SK-N-SH (cell line): ENCODE data around the gene SREK1IP1. TPM values are rescaled to one million over a fixed set of nuclear protein-coding genes. Genes with fewer than 3 reads are reported as not detected.

Source experiments
- CTCF ChIA-PET: fragments of 300-600, 350-600 bp; formaldehyde crosslinking; extraction: SDS; loops from one replicate; lab custom pipeline; 2021; lab: Yijun Ruan, JAX
- POLR2A ChIA-PET: fragments of 350-600 bp; sonication (Branson Sonifier 250); formaldehyde crosslinking; extraction: SDS; loops from one replicate; lab custom pipeline; 2020; ENCODE audit warnings: antibody characterized with exemption, inconsistent platforms; lab: Yijun Ruan, JAX
- DNase-seq: peaks from one replicate; pipeline ENCODE4 v3.0.0; 2012
- H2AFZ ChIP-seq: fragments of 200-600 bp; sonication (generic); 2 replicates; pipeline ENCODE4 v1.8.1; 2016; ENCODE audit warnings: antibody characterized with exemption, mild to moderate bottlenecking, low read depth
- H3F3A ChIP-seq: fragments of 200-600 bp; sonication (generic); replicated peaks from 2 replicates; pipeline ENCODE3; 2016; ENCODE audit warnings: antibody characterized with exemption, mild to moderate bottlenecking; ENCODE audit not compliant: insufficient read depth
- H3K27ac ChIP-seq, 2 experiments: fragments of 200-500 bp in 1 of 2; fragments of 200-600 bp in 1 of 2; sonication (Bioruptor generic) in 1 of 2; sonication (generic), shearing (Covaris generic) in 1 of 2; 2 replicates each; pipeline versions ENCODE4 v1.5.1 to v1.6.1; 2014 to 2016; ENCODE audit warnings: low read depth in 2 of 2, inconsistent platforms in 1 of 2, low read length in 1 of 2, mild to moderate bottlenecking in 1 of 2, mixed read lengths in 1 of 2
- H3K27me3 ChIP-seq: fragments of 200-600 bp; sonication (generic), shearing (Covaris generic); 2 replicates; pipeline ENCODE4 v1.6.1; 2016; ENCODE audit warnings: mixed run types; ENCODE audit not compliant: insufficient read depth
- H3K36me3 ChIP-seq, 2 experiments: fragments of 200-500 bp in 1 of 2; fragments of 200-600 bp in 1 of 2; sonication (Bioruptor generic) in 1 of 2; sonication (generic) in 1 of 2; replicated peaks in 1 of 2; 2 replicates each; pipeline versions ENCODE3 to v1.5.1; 2014 to 2016; ENCODE audit warnings: low read length in 1 of 2, mild to moderate bottlenecking in 1 of 2; ENCODE audit not compliant: insufficient read depth in 2 of 2, control insufficient read depth in 1 of 2
- H3K4me1 ChIP-seq, 2 experiments: fragments of 200-500 bp in 1 of 2; fragments of 200-600 bp in 1 of 2; sonication (Bioruptor generic) in 1 of 2; sonication (generic), shearing (Covaris generic) in 1 of 2; 2 replicates each; pipeline versions ENCODE4 v1.5.1 to v1.6.1; 2014 to 2016; ENCODE audit warnings: low read depth in 1 of 2, low read length in 1 of 2, mixed run types in 1 of 2; ENCODE audit not compliant: insufficient read depth in 2 of 2, control insufficient read depth in 1 of 2
- H3K4me2 ChIP-seq: fragments of 200-600 bp; sonication (generic), shearing (Covaris generic); 2 replicates; pipeline ENCODE4 v1.6.1; 2017; ENCODE audit warnings: mixed run types
- H3K4me3 ChIP-seq, 2 experiments: fragments of 200-500 bp in 1 of 2; fragments of 200-600 bp in 1 of 2; sonication (Bioruptor generic) in 1 of 2; sonication (generic), shearing (Covaris generic) in 1 of 2; 2 replicates each; pipeline versions ENCODE4 v1.5.1 to v1.8.1; 2014 to 2016; ENCODE audit warnings: low read depth in 2 of 2, inconsistent platforms in 1 of 2, low read length in 1 of 2, mild to moderate bottlenecking in 1 of 2, mixed read lengths in 1 of 2, moderate library complexity in 1 of 2
- H3K79me2 ChIP-seq: fragments of 200-600 bp; sonication (generic); 2 replicates; pipeline ENCODE4 v1.8.1; 2017; ENCODE audit warnings: mild to moderate bottlenecking; ENCODE audit not compliant: insufficient read depth
- H3K9ac ChIP-seq: fragments of 200-600 bp; sonication (generic); 2 replicates; pipeline ENCODE4 v1.6.1; 2017; ENCODE audit warnings: mixed run types
- H3K9me2 ChIP-seq: fragments of 200-600 bp; sonication (generic); 2 replicates; pipeline ENCODE4 v1.6.1; 2017; ENCODE audit warnings: mixed run types
- H3K9me3 ChIP-seq: fragments of 200-600 bp; sonication (generic); 2 replicates; pipeline ENCODE4 v1.6.1; 2017; ENCODE audit warnings: mixed run types, mild to moderate bottlenecking, moderate library complexity
- H4K20me1 ChIP-seq: fragments of 200-600 bp; sonication (generic); 2 replicates; pipeline ENCODE4 v1.6.1; 2017; ENCODE audit warnings: mild to moderate bottlenecking, mixed run types; ENCODE audit not compliant: insufficient read depth
- CHD2 ChIP-seq: fragments of 150-350 bp; IDR thresholded peaks from 2 replicates; pipeline ENCODE4 v1.6.1; 2018; ENCODE audit warnings: low read length; ENCODE audit not compliant: partially characterized antibody
- EZH2phosphoT487 ChIP-seq: fragments of 200-600 bp; sonication (generic); IDR thresholded peaks from 2 replicates; pipeline ENCODE4 v1.6.1; 2017; ENCODE audit warnings: low read depth, mixed run types, mild to moderate bottlenecking, antibody characterized with exemption, moderate library complexity, borderline replicate concordance
- FOXJ3 ChIP-seq: sonication (generic); formaldehyde crosslinking; IDR thresholded peaks from 2 replicates; pipeline ENCODE4 v1.5.1; 2020; ENCODE audit warnings: mild to moderate bottlenecking, missing genetic modification reagents
- FOXM1 ChIP-seq: IDR thresholded peaks from 2 replicates; pipeline ENCODE4 v1.4.0; 2012; ENCODE audit warnings: low read depth, mild to moderate bottlenecking
- GABPA ChIP-seq: IDR thresholded peaks from 2 replicates; pipeline ENCODE4 v1.4.0; 2012; ENCODE audit warnings: low read depth, mild to moderate bottlenecking
- GATA2 ChIP-seq: sonication (generic); formaldehyde crosslinking; IDR thresholded peaks from 2 replicates; pipeline ENCODE4 v1.5.0; 2020; ENCODE audit warnings: mild to moderate bottlenecking, missing genetic modification reagents
- IRF3 ChIP-seq: fragments of 150-350 bp; IDR thresholded peaks from 2 replicates; pipeline ENCODE4 v1.6.1; 2016; ENCODE audit warnings: mild to moderate bottlenecking, low read depth, low read length
- JUND ChIP-seq: IDR thresholded peaks from 2 replicates; pipeline ENCODE4 v1.4.0; 2012
- MAX ChIP-seq: IDR thresholded peaks from 2 replicates; pipeline ENCODE4 v1.4.0; 2012; ENCODE audit warnings: low read depth
- MEF2A ChIP-seq: IDR thresholded peaks from 2 replicates; pipeline ENCODE4 v1.4.0; 2012; ENCODE audit warnings: low read depth, borderline replicate concordance
- NRF1 ChIP-seq: IDR thresholded peaks from 2 replicates; pipeline ENCODE4 v1.6.1; 2012; ENCODE audit warnings: low read depth, mild to moderate bottlenecking, low read length
- PBX3 ChIP-seq: IDR thresholded peaks from 2 replicates; pipeline ENCODE4; 2012
- POLR2AphosphoS5 ChIP-seq: IDR thresholded peaks from 2 replicates; pipeline ENCODE4 v1.6.1; 2012; ENCODE audit warnings: low read depth, low read length
- RAD21 ChIP-seq: IDR thresholded peaks from 2 replicates; pipeline ENCODE4 v1.6.1; 2012; ENCODE audit warnings: mild to moderate bottlenecking, low read length
- RFX5 ChIP-seq: IDR thresholded peaks from 2 replicates; pipeline ENCODE4 v1.6.1; 2012; ENCODE audit warnings: mild to moderate bottlenecking, improper control_type of control experiment, low read length
- RXRA ChIP-seq: IDR thresholded peaks from 2 replicates; pipeline ENCODE4 v1.4.0; 2012; ENCODE audit warnings: low read depth, mild to moderate bottlenecking, borderline replicate concordance
- TCF12 ChIP-seq: IDR thresholded peaks from 2 replicates; pipeline ENCODE4 v1.4.0; 2012
- TEAD4 ChIP-seq: IDR thresholded peaks from 2 replicates; pipeline ENCODE4 v1.4.0; 2012; ENCODE audit warnings: mild to moderate bottlenecking, borderline replicate concordance; ENCODE audit not compliant: insufficient read depth
- USF1 ChIP-seq: IDR thresholded peaks from 2 replicates; pipeline ENCODE4 v1.4.0; 2012; ENCODE audit warnings: low read depth, borderline replicate concordance
- YY1 ChIP-seq: IDR thresholded peaks from 2 replicates; pipeline ENCODE4 v1.4.0; 2012; ENCODE audit warnings: low read depth, mild to moderate bottlenecking
- WGBS: methylation state at CpG from one replicate; pipeline ENCODE4 v1.1.6; 2017; ENCODE audit warnings: low lambda C conversion rate; 5-methylcytosine and 5-hydroxymethylcytosine counted together
- polyA plus RNA-seq, 3 experiments: library from polyadenylated mRNA; depleted of rRNA; stranded (reverse); fragments of >200 nt; gene quantifications; 2 replicates each; pipeline ENCODE4 v1.2.3, GENCODE V29; 2012

Gene SREK1IP1
- polyA plus RNA-seq, 1 of the 3 experiments (the other 2 are of a cell fraction), result 1.2 TPM

GRCh38 chr5:64759960-64760660, 8.4 kb downstream of the SREK1IP1 start:
- Histone ChIP-seq H3F3A (no peaks in the 10 kb centered on the region), H4K20me1 (0 out of 2 replicates have a peak, but pooled peaks cover 4% of the 10 kb centered on the region), H3K36me3 (peaks cover 14 to 25% of the 10 kb centered on the region in 2 experiments), H3K9ac (no peak overlapping the region)
- CTCF ChIA-PET, result no interaction called here
- TF ChIP-seq JUND (no peak), POLR2AphosphoS5 (no peak), TEAD4 (no peak), RAD21 (no peak), MEF2A (no peak), TCF12 (no peak), RXRA (no peak), CHD2 (no peak), FOXJ3 (CRISPR knock-in tag) (no peak), PBX3 (no peak), FOXM1 (no peak), USF1 (no peak), NRF1 (no peak), MAX (no peak), GABPA (no peak), GATA2 (no peak), EZH2phosphoT487 (no peak), RFX5 (no peak), YY1 (no peak), IRF3 (no peak)
- TF ChIP-seq, all 33 proteins: peak for 0
- Histone ChIP-seq H3K4me1 (peaks cover 2 to 4% of the 10 kb centered on the region in 2 experiments; a peak in 2 of 4 replicates), H3K27ac (no peak overlapping the region), H3K4me3 (no peak overlapping the region), H3K27me3 (no peaks in the 10 kb centered on the region), H3K9me3 (no peaks in the 10 kb centered on the region), H2AFZ (no peak overlapping the region), H3K9me2 (no peaks in the 10 kb centered on the region), H3K4me2 (no peak overlapping the region), H3K79me2 (peaks cover 75% of the 10 kb centered on the region)
- POLR2A ChIA-PET, result no interaction called here
- 65% methylated on average over 4 of the region's 4 CpGs for WGBS
- DNase-seq, result no peak
